HG03064 (cell line): ENCODE results near the gene SCUBE1.

Experiments used
- ATAC-seq: cut with Tn5 transposase; IDR thresholded peaks from one replicate; pipeline ENCODE4 v1.9.1; 2021; ENCODE audit warnings: low read depth; ENCODE audit not compliant: unreplicated experiment

The SCUBE1 gene

DNA sequence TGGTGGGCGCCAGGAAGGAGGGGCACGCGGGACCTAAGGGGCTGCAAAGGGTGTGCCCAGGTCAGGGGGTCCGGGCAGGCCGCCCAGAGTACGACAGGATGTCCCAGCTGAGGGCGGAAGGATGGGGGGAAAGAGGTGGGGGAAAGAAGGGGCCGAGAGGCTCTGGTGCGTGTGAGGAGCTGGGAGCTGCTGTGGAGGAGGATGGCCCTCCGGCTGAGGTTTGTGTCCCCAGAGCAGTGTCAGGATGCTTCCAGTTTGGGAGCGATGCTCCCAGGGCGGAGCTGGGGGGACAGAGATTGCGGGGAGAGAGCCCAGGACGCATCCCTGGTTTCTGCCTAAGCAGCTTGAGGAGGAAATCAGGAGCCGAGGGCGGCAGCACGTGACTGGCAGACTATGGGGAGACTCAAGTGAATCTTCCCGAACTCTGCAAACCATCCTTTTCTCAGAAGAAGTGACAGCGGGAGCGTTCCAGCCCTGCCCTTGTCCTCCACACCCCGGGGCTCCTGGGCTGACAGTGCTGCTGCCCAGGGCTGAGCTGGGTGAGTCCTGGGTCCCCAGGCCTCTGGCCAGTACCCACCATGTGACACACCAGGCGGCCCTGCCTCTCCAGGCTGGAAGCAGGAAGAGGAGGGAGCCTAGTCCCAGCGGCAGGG lies 136.5 kb downstream of the SCUBE1 start:
- no peak for ATAC-seq

- ATAC-seq: no peak
Measured at GRCh38 chr22:43205748-43206508, 137.2 kb downstream of the SCUBE1 start.

GRCh38 chr22:43205261-43205691 lies 137.9 kb downstream of the SCUBE1 start:
- ATAC-seq: no peak

- ATAC-seq: no peak
Measured at GRCh38 chr22:43203471-43203981, 139.6 kb downstream of the SCUBE1 start.

DNA sequence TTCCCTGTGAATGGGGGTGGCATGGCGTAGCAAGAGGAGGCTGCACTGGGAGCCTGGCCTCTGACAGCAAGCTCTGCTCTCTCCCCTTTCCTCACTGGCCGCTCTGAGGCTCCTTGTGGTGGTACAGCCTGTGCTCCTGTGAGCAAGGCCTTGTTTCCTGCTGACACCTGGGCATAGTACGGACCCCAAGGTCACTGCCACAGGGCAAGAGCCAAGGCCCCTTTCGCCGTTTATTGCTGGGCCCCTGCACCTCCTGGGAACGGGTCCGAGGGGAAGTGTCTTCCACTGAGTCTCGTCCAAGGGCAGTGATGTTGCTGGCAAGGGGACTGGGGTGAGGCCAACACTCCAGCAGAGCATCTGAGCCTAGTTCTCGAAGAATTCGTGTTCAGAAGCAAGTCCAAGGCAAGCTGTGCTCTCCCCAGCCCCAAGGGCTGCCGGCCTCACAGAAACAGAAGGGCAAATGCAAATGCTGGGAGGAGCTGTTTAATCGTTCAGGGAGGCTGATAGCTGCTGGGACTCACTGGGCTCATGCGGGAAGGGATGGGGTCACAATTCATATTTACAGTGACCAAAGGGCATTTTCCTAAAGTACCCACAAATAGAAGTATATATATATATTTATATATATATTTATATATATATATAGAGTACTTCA lies 140.3 kb downstream of the SCUBE1 start:
- no peak for ATAC-seq

DNA sequence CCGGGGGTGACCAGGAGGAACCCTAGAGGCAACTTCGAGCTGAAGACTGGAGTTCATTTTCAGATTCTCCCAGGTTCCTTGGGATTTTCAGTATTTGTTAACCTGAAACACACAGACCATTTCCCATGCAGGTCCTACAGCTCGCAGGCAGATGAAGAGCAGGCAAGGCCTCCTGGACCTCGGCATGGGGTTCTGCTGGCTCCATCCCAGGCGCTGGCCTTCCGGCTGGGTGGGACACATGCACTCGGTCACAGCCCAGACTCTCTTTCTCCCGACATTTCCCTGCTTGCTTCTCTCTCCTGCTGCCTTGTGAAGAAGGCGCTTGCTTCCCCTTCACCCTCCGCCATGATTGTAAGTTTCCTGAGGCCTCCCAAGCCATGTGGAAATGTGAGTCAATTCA lies 140.8 kb downstream of the SCUBE1 start:
- no peak for ATAC-seq

- ATAC-seq: no peak
Measured at GRCh38 chr22:43201486-43202219, 141.5 kb downstream of the SCUBE1 start.

GRCh38 chr22:43200555-43200954 lies 142.6 kb downstream of the SCUBE1 start:
- no peak for ATAC-seq

DNA sequence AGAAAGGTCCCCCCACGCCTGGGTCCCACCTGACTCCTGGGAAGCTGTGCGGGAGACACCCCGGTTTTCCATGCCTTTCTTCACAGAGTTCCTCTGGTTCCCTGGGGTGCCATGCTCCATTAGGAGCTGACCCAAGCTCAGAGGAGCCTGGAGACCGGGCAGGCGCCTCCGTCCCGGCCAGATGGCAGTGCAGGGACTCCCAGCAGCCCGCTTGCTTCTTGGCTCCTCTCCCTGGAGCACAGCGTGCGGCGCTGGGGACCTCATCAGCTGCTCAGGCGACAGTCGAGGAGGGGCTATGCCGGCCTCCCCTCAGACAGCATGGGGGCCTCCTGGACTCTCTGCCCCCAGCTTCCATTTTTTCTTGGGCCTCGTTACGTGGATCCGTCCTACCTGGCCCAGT lies 143.1 kb downstream of the SCUBE1 start:
- ATAC-seq: no peak

- ATAC-seq: no peak
Measured at GRCh38 chr22:43199541-43199940, 143.6 kb downstream of the SCUBE1 start.

- no peak for ATAC-seq
Measured at GRCh38 chr22:43198936-43199335, 144.2 kb downstream of the SCUBE1 start.

- no peak for ATAC-seq
Measured at GRCh38 chr22:43198126-43198525, 145.0 kb downstream of the SCUBE1 start.

DNA sequence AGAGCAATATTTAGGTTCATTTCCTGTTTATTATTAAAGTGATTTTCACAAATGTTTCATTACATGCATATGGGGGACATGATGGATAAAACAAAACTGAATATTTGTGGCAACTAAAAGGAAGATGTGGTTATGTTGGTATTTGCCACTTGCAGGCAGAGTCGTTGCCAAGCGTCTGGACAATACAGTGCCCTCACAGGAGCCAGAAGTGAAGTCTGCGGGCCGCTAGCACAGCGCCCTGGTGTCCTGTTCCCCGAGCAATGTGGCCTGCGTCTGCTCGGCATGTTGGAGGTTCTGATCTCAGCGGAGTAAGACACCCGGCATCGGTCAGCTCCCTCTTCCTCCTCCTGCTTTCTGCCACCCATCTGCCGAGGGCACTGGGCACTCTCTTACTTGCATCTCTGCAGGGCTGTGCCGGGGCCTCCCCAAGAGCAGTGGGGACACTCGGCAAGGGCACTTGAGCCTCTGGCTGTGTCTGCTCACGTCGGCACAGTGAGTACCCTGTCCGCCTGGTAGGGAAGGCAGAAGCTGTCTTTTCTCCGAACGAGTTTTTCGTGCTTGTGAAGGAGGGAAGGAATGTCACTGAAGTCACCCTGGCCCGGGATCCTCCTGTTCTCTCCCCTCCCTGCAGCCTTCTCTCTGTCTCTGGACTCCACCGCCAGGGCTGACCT lies 145.8 kb downstream of the SCUBE1 start:
- no peak for ATAC-seq

DNA sequence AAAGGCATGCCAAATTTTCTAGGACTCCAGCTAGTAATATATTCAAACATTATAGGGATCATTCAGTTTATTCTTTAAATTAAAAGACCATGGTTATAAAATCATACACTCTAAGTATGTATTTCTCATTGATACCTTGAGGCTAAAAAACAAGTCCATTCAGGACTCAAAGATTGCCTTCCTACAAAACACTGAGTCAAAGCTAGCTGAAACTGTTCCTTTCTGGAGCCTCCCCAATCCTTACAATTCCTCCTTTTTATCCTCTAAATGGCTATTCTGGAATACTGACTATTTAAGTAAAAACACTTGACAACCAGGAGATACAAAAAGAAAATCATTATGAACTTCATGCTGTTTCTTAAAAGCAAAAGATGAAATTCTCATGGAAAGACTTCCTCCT lies 151.3 kb downstream of the SCUBE1 start:
- ATAC-seq: no peak

DNA sequence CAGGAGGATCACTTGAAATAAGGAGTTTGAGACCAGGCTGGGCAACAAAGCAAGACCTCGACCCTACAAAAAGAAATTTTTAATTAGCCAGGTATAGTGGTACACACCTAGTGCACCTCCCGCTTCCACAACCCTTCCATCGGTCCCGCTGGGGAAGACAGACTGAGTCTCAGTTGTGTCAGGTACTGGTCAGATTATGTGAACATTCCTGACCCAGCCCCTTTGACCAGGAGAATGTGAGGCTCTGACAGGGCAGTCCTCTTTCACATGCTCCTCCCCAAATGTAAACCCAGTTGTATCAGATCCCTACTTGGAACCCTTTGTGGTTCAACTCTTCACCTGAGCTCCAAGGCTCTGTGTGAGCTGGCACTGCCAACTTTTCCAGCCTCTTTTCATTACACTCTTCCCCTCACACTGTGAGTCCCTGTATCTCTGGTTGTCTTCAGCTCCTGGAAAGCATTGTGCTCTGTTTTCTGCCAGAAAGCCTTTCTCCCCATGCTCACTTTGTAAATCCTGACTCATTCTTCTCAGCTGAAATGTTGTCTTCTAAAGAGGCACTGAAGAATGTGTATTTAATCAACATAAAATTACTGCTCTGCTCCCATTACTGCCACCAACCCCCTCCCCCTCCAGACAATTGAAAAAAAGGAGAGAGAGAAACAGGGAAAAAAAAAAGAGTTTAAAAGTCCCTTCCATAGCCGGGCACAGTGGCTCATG lies 154.2 kb downstream of the SCUBE1 start:
- ATAC-seq: no peak

GRCh38 chr22:43187171-43188099 lies 155.7 kb downstream of the SCUBE1 start:
- peak; percentile 45 for ATAC-seq

GRCh38 chr22:43186272-43187170 lies 156.7 kb downstream of the SCUBE1 start, which contains the start of gene TTLL12:
Gene TTLL12 (minus strand): TSS chr22:43187134. CDS start chr22:43187069, 65 bp downstream.
- no peak for ATAC-seq
